GM12878 (cell line): ENCODE measurements around the gene TMEM53. TPM values are rescaled to one million over a fixed set of nuclear protein-coding genes. Genes with fewer than 3 reads are reported as not detected.
A peak's percentile ranks its signal among the peaks of the same experiment; 100 is the strongest.

Experiments used
- ATAC-seq: fragments of 200-7000 bp; cut with Tn5 transposase; 3 replicates; pipeline ENCODE4 v1.9.1; 2020; ENCODE audit warnings: mild to moderate bottlenecking, moderate library complexity
- BruUV-seq: library from RNA; stranded (reverse); fragments of 400-500 nt; replicated peaks from 2 replicates; lab custom pipeline; 2021; lab: Mats Ljungman, UMichigan
- CTCF ChIA-PET: fragments of 300-600 bp; sonication (Branson Sonifier 250); formaldehyde crosslinking; extraction: SDS; loops from one replicate; lab custom pipeline; 2021; ENCODE audit warnings: inconsistent platforms; lab: Yijun Ruan, JAX
- POLR2A ChIA-PET: fragments of 350-600 bp; formaldehyde crosslinking; extraction: SDS; loops from one replicate; lab custom pipeline; 2021; ENCODE audit warnings: inconsistent platforms; lab: Charles Lee
- RAD21 ChIA-PET: fragments of 300-600 bp; sonication (Branson Sonifier 250); formaldehyde crosslinking; loops from one replicate; lab custom pipeline; 2023; ENCODE audit warnings: antibody characterized with exemption; ENCODE audit not compliant: unreplicated experiment; lab: Charles Lee
- SMC1A ChIA-PET: fragments of 300-600 bp; sonication (Branson Sonifier 250); formaldehyde crosslinking; loops from one replicate; lab custom pipeline; 2023; ENCODE audit not compliant: unreplicated experiment, uncharacterized antibody; lab: Charles Lee
- DNase-seq: peaks from one replicate; pipeline ENCODE4 v3.0.0-alpha.2; 2011; ENCODE audit warnings: low read depth, low spot score
- FAIRE-seq: peaks from 3 replicates; lab custom pipeline; 2011; peaks lifted over from hg19 to GRCh38; lab: Jason Lieb, UNC
- H2AFZ ChIP-seq: 2 replicates; pipeline ENCODE4 v1.6.0; 2011; ENCODE audit warnings: low read depth, low read length, control low read depth; ENCODE audit not compliant: control insufficient read depth
- H3K27ac ChIP-seq: 2 replicates; pipeline ENCODE4 v1.5.1; 2011; ENCODE audit warnings: control low read depth; ENCODE audit not compliant: control insufficient read depth, insufficient read depth
- H3K27me3 ChIP-seq, 2 experiments: replicated peaks in 1 of 2; 2 replicates each; pipeline versions ENCODE4 v1.6.0 to v1.6.1; 2011; ENCODE audit warnings: low read length in 1 of 2; ENCODE audit not compliant: control insufficient read depth in 2 of 2, insufficient read depth in 2 of 2
- H3K36me3 ChIP-seq, 2 experiments: 2 replicates each; pipeline ENCODE4 v1.5.1; 2011; ENCODE audit warnings: low read length in 1 of 2; ENCODE audit not compliant: control insufficient read depth in 2 of 2, insufficient read depth in 2 of 2
- H3K4me1 ChIP-seq: 2 replicates; pipeline ENCODE4 v1.6.1; 2011; ENCODE audit warnings: mild to moderate bottlenecking, low read length, moderate library complexity, mixed read lengths; ENCODE audit not compliant: control insufficient read depth, insufficient read depth
- H3K4me2 ChIP-seq: 2 replicates; pipeline ENCODE4 v1.6.0; 2011; ENCODE audit warnings: control low read depth; ENCODE audit not compliant: control insufficient read depth, insufficient read depth
- H3K4me3 ChIP-seq: fragments of 200-600 bp; sonication (generic); 2 replicates; pipeline ENCODE4 v1.5.1; 2016
- H3K79me2 ChIP-seq: 2 replicates; pipeline ENCODE4 v1.6.0; 2011; ENCODE audit warnings: low read length; ENCODE audit not compliant: control insufficient read depth, insufficient read depth
- H3K9ac ChIP-seq: 2 replicates; pipeline ENCODE4 v1.8.0; 2011; ENCODE audit warnings: low read length, control low read depth, mixed read lengths; ENCODE audit not compliant: control insufficient read depth, insufficient read depth
- H3K9me3 ChIP-seq: replicated peaks from 3 replicates; pipeline ENCODE4 v1.5.1; 2011; ENCODE audit warnings: mild to moderate bottlenecking, low read length; ENCODE audit not compliant: control insufficient read depth, insufficient read depth
- H4K20me1 ChIP-seq: 2 replicates; pipeline ENCODE4 v1.6.0; 2011; ENCODE audit not compliant: control insufficient read depth, insufficient read depth
- LARP7 ChIP-seq: fragments of 450-650 bp; IDR thresholded peaks from 2 replicates; pipeline ENCODE4 v1.6.1; 2017; ENCODE audit warnings: mild to moderate bottlenecking
- NR2F1 ChIP-seq: fragments of 450-650 bp; conservative IDR thresholded peaks from 2 replicates; pipeline ENCODE4 v1.6.1; 2017; ENCODE audit warnings: mild to moderate bottlenecking
- PML ChIP-seq: IDR thresholded peaks from 2 replicates; pipeline ENCODE4 v1.6.1; 2012; ENCODE audit warnings: low read length, inconsistent platforms
- RAD21 ChIP-seq: IDR thresholded peaks from 2 replicates; pipeline ENCODE4 v1.6.1; 2011; ENCODE audit warnings: mild to moderate bottlenecking, low read depth, low read length, moderate library complexity; ENCODE audit not compliant: insufficient read depth
- RUNX3 ChIP-seq: IDR thresholded peaks from 2 replicates; pipeline ENCODE4 v1.6.1; 2012; ENCODE audit warnings: low read length, inconsistent platforms
- SPI1 ChIP-seq: IDR thresholded peaks from 2 replicates; pipeline ENCODE4 v1.6.1; 2011; ENCODE audit warnings: low read depth, mild to moderate bottlenecking, low read length, moderate library complexity, borderline replicate concordance; ENCODE audit not compliant: insufficient read depth
- YBX1 ChIP-seq: fragments of 450-650 bp; IDR thresholded peaks from 2 replicates; pipeline ENCODE4 v1.6.1; 2016; ENCODE audit warnings: antibody characterized with exemption
- ZNF207 ChIP-seq: fragments of 450-650 bp; IDR thresholded peaks from 2 replicates; pipeline ENCODE4 v1.6.1; 2014; ENCODE audit warnings: antibody characterized with exemption, mild to moderate bottlenecking, borderline replicate concordance
- WGBS: methylation state at CpG from one replicate; pipeline ENCODE4 v1.1.6; 2016; ENCODE audit warnings: low lambda C conversion rate; ENCODE audit not compliant: insufficient replicate concordance, insufficient coverage; ENCODE audit errors: missing lambda C conversion rate; 5-methylcytosine and 5-hydroxymethylcytosine counted together
- in situ Hi-C: fragments of 300-500 bp; cut with MboI; formaldehyde crosslinking; loops from 9 replicates; pipeline ENCODE4 v1.14.3; 2018; ENCODE audit warnings: mixed read lengths
- intact Hi-C: fragments of 100-400 bp; cut with micrococcal nuclease; formaldehyde crosslinking; loops from one replicate; pipeline ENCODE4 v1.14.2; 2022; ENCODE audit not compliant: unreplicated experiment
- polyA plus RNA-seq, 11 experiments: library from polyadenylated mRNA; depleted of rRNA in 4 of 11; unstranded in 6 of 11; stranded (reverse) in 5 of 11; fragments of >200 nt; fragmentation: Nextera tagmentation in 4 of 11; fragmentation: Illumina TruSeq in 1 of 11; extraction: Ambion mirVana in 4 of 11; extraction: Trizol in 1 of 11; gene quantifications; 1 replicate in 1 of 11; 2 replicates in 10 of 11; pipeline versions ENCODE4 v1.2.1 to v1.2.3, GENCODE V29; 2011 to 2016; ENCODE audit warnings: inconsistent platforms in 2 of 11, missing spikeins in 2 of 11, low read depth in 1 of 11
- total RNA-seq, 4 experiments: library from RNA; depleted of rRNA in 3 of 4; stranded (reverse); fragments of >200 nt in 3 of 4; fragmentation: Illumina TruSeq in 1 of 4; extraction: Trizol in 1 of 4; gene quantifications; 2 replicates each; pipeline versions ENCODE4 v1.2.1 to v1.2.3, GENCODE V29; 2013 to 2021
- TF ChIP-seq, protein P1 (sequence below): fragments of 450-650 bp; formaldehyde crosslinking; IDR thresholded peaks from 2 replicates; pipeline ENCODE4 v1.4.0; 2020; ENCODE audit warnings: mild to moderate bottlenecking, moderate library complexity
- TF ChIP-seq, protein P2 (sequence below): fragments of 450-650 bp; IDR thresholded peaks from 2 replicates; pipeline ENCODE4 v1.6.1; 2014; ENCODE audit warnings: mild to moderate bottlenecking

The TMEM53 gene
- total and polyA plus RNA-seq, 10 of the 15 experiments (the other 5 are each of a cell fraction or from before 2014, with no cell fraction given), result 3.1 to 23.9 (median 11.1) TPM

DNA sequence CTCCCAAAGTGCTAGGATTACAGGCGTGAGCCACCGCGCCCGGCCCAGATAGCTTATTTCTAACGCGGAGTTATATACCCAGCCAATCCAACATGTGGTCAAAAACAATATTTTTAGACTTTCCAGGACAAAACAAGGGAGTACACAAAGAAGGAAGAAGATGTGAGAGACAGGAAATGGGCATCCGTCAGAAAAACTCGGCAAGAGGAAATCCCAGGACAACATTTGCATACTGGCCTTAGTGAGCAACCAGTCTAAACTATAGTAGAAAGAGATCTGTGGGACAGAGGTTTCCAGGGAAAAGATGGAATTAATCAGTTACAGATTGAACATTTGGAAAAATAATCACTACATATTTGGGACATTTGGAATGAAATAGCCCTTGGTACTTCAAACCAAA is 11.6 kb upstream of the TMEM53 start:
- ChIA-PET POLR2A (interaction anchor here (1.2 to 2.8 kb wide), 2 partner anchors 12 to 36 kb away, joined by 3 to 29 read pairs; partner anchors contain the start of genes ARMH1 and TMEM53), SMC1A (interaction anchor here (1.8 to 2.6 kb wide), 3 partner anchors 10 to 12 kb away, joined by 6 to 15 read pairs (median 6); partner anchors contain the start of genes ARMH1 and TMEM53), CTCF (interaction anchor here (1.2 to 3.1 kb wide), 3 partner anchors 11 to 33 kb away, joined by 4 to 17 read pairs (median 17); partner anchors contain the start of genes ARMH1 and TMEM53), RAD21 (no interaction called here)
- H3K79me2 ChIP-seq, result no peaks in the 10 kb centered on the region
- BruUV-seq, result no TSS peak
- intact Hi-C loops, result no loop called here
- H2AFZ ChIP-seq, result no peak overlapping the region
- no peaks in the 10 kb centered on the region for H4K20me1 ChIP-seq
- in situ Hi-C loops, result no loop called here
- FAIRE-seq (no peak), ATAC-seq (no peak), DNase-seq (no peak)
- 93% methylated on average over 8 of the region's 8 CpGs for WGBS
- TF ChIP-seq SPI1, result no peak
- no peak for TF ChIP-seq YBX1
- no peak for TF ChIP-seq ZNF207
- H3K36me3 ChIP-seq, result no peaks in the 10 kb centered on the region
- no peaks in the 10 kb centered on the region for H3K9me3 ChIP-seq
- no peak overlapping the region for H3K9ac ChIP-seq
- H3K27ac ChIP-seq, result no peak overlapping the region
- H3K4me3 ChIP-seq, result no peak overlapping the region
- no peak overlapping the region for H3K4me2 ChIP-seq
- no peaks in the 10 kb centered on the region for H3K27me3 ChIP-seq
- H3K4me1 ChIP-seq, result peaks cover 20% of the 10 kb centered on the region

DNA sequence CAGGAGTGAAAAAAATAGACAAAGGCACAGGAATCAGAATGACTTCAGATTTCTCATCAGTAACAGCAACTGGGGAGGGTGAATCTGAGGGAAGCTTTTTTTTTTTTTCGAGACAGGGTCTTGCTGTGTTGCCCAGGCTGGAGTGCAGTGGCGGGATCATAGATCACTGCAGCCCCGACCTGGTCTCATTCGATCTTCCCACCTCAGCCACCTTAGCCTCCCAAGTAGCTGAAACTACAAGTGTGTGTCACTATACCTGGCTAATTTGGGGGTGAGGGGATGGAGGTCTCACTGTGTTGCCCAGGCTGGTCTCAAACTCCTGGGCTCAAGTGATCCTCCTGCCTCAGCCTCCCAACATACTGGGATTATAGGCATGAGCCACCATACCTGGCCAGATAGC is 10.9 kb upstream of the TMEM53 start:
- ChIA-PET RAD21 (interaction anchor here (0.8 to 1.7 kb wide), 2 partner anchors 13 to 33 kb away, joined by 3 to 6 read pairs; no protein-coding TSS in a partner anchor), POLR2A (interaction anchor here (0.9 to 2.8 kb wide), 3 partner anchors 8 to 37 kb away, joined by 3 to 29 read pairs (median 4); partner anchors contain the start of genes ARMH1 and TMEM53), SMC1A (interaction anchor here (1.6 to 2.6 kb wide), 3 partner anchors 11 to 37 kb away, joined by 8 to 15 read pairs (median 14); partner anchors contain the start of genes ARMH1 and TMEM53), CTCF (interaction anchor here (0.7 to 3.1 kb wide), 6 partner anchors 11 to 33 kb away, joined by 3 to 17 read pairs (median 4); partner anchors contain the start of genes ARMH1 and TMEM53)
- Histone ChIP-seq H3K79me2 (no peaks in the 10 kb centered on the region), H3K9ac (no peak overlapping the region; the same call in 1 of the 2 replicates), H2AFZ (no peak overlapping the region), H4K20me1 (no peaks in the 10 kb centered on the region), H3K4me2 (0 out of 2 replicates have a peak overlapping the region, but pooled peaks have one; percentile 50), H3K27me3 (no peaks in the 10 kb centered on the region), H3K36me3 (no peaks in the 10 kb centered on the region), H3K4me3 (no peak overlapping the region), H3K4me1 (peaks cover 20% of the 10 kb centered on the region), H3K27ac (peak overlapping the region; percentile 77), H3K9me3 (no peaks in the 10 kb centered on the region)
- ATAC-seq (no peak), DNase-seq (no peak), FAIRE-seq (no peak)
- 75% methylated on average over 4 of the region's 4 CpGs for WGBS
- BruUV-seq, result no TSS peak
- intact Hi-C loops, result no loop called here
- in situ Hi-C loops, result no loop called here
- TF ChIP-seq RUNX3 (no peak), NR2F1 (no peak), RAD21 (no peak), LARP7 (no peak), PML (no peak)
- TF ChIP-seq, protein P1, sequence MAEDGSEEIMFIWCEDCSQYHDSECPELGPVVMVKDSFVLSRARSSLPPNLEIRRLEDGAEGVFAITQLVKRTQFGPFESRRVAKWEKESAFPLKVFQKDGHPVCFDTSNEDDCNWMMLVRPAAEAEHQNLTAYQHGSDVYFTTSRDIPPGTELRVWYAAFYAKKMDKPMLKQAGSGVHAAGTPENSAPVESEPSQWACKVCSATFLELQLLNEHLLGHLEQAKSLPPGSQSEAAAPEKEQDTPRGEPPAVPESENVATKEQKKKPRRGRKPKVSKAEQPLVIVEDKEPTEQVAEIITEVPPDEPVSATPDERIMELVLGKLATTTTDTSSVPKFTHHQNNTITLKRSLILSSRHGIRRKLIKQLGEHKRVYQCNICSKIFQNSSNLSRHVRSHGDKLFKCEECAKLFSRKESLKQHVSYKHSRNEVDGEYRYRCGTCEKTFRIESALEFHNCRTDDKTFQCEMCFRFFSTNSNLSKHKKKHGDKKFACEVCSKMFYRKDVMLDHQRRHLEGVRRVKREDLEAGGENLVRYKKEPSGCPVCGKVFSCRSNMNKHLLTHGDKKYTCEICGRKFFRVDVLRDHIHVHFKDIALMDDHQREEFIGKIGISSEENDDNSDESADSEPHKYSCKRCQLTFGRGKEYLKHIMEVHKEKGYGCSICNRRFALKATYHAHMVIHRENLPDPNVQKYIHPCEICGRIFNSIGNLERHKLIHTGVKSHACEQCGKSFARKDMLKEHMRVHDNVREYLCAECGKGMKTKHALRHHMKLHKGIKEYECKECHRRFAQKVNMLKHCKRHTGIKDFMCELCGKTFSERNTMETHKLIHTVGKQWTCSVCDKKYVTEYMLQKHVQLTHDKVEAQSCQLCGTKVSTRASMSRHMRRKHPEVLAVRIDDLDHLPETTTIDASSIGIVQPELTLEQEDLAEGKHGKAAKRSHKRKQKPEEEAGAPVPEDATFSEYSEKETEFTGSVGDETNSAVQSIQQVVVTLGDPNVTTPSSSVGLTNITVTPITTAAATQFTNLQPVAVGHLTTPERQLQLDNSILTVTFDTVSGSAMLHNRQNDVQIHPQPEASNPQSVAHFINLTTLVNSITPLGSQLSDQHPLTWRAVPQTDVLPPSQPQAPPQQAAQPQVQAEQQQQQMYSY, result no peak
- TF ChIP-seq, protein P2, sequence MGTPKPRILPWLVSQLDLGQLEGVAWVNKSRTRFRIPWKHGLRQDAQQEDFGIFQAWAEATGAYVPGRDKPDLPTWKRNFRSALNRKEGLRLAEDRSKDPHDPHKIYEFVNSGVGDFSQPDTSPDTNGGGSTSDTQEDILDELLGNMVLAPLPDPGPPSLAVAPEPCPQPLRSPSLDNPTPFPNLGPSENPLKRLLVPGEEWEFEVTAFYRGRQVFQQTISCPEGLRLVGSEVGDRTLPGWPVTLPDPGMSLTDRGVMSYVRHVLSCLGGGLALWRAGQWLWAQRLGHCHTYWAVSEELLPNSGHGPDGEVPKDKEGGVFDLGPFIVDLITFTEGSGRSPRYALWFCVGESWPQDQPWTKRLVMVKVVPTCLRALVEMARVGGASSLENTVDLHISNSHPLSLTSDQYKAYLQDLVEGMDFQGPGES, result no peak
